HG03565 (cell line): ENCODE results near the gene RPN2.
"Not testable (repeated sequence)": the region's sequence is repeated elsewhere in the genome, so short reads cannot be mapped to it uniquely, and the experiment has no call there.

Source experiments
- ATAC-seq: cut with Tn5 transposase; IDR thresholded peaks from one replicate; pipeline ENCODE4 v1.9.1; 2021; ENCODE audit warnings: mild to moderate bottlenecking, moderate library complexity; ENCODE audit not compliant: unreplicated experiment

The RPN2 gene

DNA sequence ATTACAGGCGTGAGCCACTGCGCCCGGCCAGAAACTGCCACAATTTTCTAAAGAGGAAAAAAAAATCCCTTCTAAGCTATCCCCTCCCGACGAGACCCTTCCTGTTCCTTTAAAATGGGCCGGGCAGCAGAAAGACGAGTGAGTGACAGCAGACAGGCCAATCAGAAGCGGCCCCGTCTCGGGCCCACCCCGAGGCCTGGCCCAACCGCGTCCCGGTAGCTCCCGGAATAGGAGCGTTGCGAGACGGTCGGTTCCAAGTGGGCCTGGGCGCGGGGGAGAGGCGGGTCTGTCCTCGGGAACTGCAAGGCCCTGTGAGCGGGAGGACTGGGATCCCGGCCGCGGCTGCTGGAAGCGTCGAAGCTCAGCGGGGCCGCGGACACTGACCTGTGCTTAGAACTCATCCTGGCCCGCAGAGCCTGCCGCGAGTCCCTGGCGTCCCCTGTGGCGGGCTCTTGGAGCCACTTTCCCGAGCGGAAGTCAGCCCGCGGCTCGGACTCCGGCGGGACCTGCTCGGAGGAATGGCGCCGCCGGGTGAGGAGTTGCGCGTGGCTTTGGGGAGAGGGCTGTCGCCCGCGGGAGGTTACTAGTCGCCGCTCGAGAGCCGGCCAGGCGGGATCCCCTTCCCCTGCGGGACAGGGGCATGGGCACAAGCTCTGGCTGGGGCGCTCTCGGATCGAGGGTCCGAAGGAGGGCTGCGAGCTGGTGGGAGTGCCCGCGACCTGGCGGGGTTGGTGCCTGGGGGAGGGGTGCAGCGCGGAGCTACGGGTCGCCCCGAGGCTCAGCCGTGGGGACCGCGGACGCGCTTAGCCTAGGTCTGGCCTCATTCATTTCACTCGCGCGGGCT is at the start of gene RPN2, which contains the start of gene MROH8:
Gene RPN2, plus strand, starts transcription at position 492 of the 844 bp plus-strand sequence. Its CDS starts 27 bp downstream, at position 519.
Gene MROH8, minus strand, starts transcription at position 710 of the 844 bp plus-strand sequence.
- peak; percentile 81 for ATAC-seq

DNA sequence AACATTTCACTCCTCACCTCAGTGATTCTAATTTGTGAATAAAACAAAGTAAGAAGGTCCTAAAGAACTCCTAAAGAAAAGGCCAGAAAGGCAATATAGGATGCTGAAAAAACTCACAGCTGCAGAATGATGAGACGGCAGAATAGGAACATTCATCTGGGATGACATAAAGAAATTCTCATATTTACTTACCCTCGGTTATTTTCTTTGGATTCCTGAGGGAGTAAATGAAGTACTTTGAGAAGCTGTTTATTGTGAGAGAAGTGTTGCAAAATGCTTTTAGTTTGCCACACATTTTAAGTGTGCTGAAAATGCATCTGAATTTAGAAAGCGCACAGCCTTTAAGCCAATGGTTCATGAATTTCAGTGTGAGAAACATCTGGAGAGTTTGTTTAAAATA is 47.6 kb upstream of the RPN2 start:
- no peak for ATAC-seq

DNA sequence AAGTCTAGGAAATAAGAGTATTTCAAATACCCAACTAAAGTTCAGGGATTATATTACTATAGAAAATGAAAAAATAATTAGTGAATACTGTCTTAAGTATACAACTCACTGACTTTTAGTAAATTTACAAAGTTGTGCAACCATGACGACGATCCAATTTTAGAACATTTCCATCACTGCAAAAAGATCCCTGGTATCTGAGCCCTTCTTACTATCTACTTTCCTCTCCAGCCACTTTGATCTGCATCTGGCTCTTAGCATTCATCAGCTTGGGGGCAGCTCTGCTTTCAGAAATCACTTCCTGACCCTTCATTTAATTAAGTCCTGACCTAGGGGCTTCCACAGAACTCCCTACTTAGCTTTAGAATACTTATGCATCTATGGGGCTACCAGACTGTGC is 45.2 kb upstream of the RPN2 start:
- ATAC-seq: no peak

DNA sequence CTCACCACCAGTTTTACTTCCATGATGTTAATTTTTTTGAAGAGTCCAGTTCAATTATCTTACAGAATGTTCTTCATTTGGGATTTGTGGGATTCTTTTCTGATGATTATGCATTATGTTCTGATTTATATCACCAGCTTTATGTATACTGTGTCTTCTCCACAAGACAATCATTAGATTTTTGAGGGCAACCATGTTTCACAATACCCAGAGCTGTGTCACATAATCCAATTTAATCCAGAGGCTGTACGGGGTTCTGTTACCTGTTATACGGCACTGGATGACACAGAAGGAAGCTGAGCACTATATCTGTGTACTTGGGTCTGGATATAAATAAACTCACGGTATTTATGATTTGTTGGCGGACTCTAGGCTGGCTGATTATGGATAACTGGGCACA is 41.6 kb upstream of the RPN2 start:
- ATAC-seq: no peak

DNA sequence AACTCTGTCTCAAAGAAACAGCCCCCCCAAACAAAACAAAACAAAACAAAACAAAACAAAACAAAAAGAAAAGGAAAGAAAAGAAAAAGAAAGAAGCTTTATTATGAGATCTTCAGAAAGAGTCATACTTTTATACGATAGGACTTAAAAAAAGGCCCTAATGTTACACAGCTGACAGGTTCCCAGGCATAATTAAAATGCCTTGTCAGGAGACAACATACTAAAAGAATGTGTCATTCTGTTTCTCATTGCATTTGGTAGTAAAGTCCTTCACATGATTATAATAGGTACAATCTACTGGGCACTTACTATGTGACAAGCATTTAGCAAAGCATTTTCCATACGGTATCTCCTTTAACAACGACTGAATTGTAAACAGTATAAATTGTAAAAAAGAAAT is 36.4 kb upstream of the RPN2 start:
- no peak for ATAC-seq

DNA sequence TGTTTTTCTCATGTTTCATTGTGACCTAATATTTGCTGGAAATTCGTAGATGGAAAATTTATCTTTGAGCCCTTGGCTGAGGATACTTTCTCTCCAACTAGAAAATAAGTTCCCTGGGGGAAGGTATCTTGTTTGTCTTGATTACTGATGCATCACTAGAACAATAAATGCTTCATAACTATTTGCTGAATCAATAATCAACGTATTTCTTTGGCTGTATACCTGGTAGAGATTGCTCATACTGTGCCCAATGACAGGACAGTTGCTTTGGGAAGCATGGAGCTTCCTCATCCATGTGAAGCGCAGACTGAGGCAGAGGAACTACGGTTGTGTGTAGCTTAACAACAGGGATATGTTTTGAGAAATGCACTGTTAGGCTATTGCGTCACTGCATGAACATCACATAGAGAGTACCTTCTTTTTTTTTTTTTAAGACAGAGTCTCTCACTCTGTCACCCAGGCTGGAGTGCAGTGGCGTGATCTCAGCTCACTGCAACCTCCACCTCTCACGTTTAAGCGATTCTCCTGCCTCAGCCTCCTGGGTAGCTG is 34.2 kb upstream of the RPN2 start:
- no peak for ATAC-seq

DNA sequence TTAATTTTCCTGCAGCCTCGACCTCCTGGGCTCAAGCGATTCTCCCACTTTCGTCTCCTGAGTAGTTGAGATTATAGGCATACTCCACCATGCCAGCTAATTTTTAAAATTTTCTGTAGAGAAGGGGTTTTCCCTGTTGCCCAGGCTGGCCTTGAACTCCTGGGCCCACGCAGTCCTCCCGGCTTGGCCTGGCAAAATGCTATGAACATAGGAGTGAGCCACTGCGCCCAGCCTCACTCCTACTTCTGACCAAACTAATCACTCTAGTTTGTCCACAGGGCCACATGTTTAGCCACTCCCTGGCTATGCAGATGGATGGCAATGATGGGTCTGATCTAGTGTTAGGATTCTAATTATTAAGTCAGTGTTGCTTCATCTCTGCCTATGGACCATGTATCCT is 31.9 kb upstream of the RPN2 start:
- no peak for ATAC-seq

DNA sequence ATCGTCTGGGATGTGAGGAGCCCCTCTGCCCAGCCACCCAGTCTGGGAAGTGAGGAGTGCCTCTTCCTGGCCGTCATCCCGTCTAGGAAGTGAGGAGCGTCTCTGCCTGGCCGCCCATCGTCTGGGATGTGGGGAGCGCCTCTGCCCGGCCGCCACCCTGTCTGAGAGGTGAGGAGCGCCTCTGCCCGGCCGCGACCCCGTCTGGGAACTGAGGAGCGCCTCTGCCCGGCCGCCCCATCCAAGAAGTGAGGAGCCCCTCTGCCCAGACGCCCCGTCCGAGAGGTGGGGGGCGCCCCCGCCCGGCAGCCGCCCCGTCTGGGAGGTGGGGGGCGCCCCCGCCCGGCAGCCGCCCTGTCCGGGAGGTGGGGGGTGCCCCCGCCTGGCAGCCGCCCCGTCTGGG is 28.3 kb upstream of the RPN2 start:
- ATAC-seq: not testable (repeated sequence)

DNA sequence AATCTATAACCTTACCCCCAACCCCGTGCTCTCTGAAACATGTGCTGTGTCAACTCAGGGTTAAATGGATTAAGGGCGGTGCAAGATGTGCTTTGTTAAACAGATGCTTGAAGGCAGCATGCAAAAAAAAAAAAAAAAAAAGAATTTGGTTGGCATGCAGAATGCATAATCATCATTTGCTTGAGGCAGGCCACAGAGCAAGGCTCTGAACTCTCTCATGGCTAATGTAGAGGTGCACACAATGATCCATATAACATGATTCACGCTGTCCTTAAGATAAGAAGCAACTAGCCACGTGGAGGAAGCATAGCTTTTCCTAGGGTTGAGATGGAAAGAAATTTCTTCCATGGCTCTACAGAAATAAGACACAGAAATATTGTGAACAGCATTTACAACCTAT is 27.6 kb upstream of the RPN2 start:
- ATAC-seq: no peak

DNA sequence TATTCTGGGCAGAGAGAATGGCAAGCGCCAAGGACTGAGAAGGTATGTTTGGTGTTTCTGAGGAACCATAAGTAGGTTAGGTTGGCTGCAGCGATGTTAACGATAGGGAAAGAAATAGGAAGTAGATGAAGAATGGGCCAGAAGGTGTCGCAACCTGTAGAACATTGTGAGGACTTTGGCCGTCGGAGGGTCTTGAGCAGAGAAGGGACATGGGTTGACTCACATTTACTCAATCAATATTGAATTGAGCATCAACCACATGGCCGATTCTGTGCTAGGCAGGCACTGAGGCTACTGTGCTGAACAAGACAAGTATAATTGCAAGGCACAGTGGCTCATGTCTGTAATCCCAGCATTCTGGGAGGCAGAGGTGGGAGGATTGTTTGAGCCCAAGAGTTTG is 26.8 kb upstream of the RPN2 start:
- ATAC-seq: no peak

DNA sequence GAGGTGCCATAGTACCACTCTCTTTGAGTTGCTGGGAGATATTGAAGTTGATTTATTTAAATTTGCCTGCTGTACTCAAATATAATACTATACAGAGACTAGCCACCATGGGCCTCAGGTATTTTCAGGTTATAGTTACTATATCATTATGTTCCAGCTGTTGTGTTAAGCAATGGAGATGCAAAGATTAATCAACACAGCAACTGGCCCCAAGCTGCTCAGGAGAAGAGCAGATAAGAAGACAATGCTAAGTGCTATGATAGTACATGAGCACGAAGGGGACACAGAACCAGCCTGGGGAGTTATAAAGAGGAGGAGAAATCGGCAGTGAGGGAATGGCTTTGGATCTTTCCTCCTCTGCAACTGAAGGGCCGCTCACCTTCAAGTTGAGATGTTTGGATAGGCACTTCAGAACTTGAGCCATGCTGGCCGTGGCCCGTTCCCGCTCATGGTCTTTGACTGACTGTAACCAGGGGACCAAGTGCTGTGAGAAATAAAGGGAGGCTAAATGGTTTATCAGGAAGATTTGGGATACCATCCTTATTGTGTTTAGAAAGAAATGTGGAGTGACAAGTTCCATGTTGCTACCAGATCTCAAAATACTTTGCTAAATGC is 24.3 kb upstream of the RPN2 start:
- ATAC-seq: no peak

DNA sequence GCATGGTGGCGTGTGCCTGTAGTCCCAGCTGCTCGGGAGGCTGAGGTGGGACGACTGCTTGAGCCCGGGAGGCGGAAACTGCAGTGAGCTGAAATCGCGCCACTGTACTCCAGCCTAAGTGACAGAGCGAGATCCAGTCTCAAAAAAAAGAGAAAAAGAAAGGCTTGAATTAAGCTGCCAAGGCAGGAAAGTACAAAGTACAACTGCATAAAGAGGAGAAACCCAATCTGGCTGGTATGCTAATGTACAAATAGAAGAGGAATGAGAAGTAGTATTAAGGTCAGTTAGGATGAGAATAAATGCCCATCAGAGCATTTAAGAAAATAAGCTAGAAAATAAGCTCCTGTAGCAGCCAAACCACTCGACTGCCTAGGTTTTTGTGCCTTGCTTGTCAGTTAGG is 23.1 kb upstream of the RPN2 start:
- ATAC-seq: no peak

DNA sequence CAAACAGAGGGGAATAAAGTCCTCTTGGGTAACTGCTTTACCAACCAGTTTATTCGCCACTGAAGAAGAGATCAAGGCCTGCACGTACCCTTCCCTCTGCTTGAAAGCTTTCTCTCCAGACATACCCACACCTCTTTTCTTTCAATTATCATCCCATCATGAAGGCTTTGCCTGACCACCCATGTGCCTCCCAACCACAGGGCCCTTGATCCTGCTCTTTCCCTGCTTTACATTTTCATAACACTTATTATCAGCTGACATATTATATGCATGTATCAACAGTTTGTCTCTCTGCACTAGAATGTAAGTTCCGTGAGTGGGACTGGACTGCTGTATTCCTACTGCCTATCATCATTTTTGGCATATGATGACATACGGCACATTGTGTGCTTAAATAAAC is 20.9 kb upstream of the RPN2 start:
- ATAC-seq: no peak

DNA sequence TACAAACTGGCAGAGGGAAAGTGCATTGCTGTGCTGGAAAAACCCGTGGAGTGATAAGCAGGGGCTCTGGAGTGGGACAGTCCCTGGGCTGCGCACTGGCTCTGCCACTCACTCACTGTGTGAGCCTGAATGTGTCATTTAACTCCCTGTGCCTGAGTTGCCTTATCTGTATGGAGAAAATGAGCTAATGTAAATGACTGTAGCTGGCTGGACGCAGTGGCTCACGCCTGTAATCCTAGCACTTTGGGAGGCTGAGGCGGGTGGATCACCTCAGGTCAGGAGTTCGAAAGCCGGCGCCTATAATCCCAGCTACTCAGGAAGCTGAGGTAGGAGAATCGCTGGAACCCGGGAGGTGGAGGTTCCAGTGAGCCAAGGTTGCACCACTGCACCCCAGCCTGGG is 18.4 kb upstream of the RPN2 start:
- no peak for ATAC-seq

DNA sequence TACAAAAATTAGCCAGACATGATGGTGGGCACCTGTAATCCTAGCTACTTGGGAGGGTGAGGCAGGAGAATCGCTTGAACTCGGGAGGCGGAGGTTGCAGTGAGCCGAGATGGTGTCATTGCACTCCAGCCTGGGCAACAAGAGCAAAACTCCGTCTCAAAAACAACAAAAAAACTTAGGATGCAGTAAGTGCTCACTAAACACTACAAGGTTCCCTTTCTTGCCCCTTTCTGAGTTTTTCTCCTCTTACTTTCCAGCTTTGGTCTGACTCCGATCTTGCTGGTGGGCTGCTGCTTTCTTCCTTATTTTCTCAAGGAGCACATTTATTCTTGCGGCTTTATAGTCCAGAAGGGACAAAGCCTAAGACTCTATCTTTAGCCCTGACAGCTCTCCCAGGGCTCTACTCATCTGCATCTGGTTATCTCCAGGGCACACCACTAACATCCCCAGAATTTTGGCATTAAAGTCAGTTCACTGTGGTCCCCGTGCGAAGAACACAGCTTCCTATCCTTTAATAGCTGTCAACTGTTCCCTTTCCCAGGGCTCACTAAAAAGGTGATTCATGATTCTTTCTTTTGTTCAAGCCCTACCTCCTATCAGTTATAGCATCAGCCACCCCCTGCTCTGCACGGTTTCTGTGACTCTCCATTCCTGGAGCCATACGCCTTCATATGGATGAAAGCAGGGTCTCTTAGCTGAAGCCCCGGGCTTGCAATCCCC is 17.1 kb upstream of the RPN2 start:
- no peak for ATAC-seq

DNA sequence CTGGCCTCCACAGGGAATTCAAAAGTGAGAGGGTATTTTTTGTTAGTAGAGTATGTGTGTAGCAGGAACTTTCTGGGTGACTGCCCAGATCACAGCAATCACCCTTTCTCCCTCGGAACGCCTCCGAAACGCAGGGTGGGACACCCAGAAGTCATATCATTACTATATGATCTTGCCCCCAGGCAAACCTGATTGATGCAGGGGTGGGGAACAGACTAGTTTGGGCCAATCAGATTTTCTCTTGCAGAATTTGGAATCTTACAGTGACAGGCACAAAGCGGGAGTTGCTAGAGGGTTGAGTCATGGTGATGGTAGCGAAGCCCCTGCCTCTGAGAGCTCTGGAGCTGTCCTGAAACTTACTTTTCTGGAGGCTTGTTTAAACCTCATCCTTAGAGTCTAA is 16.5 kb upstream of the RPN2 start:
- ATAC-seq: no peak

DNA sequence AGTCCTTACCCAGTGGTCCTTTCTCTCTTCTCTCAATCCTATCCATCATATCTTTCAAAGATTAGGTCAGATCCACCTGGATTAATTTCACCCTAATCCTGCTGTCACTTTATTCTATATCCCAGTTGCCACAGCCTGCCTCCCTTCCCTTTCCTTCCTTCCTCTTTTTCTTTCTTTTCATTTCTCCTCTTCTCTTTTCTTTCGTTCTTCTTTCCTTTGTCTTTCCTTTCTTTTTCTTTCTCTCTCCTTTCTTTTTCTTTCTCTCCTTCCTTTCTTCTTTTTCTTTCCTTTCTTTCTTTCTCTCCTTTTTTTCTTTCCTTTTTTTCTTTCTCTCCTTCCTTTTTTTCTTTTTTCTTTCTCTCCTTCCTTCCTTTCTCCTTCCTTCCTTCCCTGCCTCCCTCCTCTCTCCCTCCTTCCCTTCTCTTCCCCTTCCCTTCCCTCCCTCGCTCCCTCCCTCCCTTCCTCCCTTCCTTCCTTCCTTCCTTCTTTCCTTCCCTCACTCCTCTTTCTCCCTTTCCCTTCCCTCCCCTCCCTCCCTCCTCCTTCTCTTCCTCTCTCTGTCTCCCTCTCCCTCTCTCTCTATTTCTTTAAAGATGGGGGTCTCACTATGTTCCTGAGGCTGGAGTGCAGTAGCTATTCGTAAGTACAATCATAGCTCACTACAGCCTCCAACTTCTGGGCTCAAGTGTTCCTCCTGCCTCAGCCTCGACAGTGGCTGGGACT is 15.1 kb upstream of the RPN2 start:
- no peak for ATAC-seq

DNA sequence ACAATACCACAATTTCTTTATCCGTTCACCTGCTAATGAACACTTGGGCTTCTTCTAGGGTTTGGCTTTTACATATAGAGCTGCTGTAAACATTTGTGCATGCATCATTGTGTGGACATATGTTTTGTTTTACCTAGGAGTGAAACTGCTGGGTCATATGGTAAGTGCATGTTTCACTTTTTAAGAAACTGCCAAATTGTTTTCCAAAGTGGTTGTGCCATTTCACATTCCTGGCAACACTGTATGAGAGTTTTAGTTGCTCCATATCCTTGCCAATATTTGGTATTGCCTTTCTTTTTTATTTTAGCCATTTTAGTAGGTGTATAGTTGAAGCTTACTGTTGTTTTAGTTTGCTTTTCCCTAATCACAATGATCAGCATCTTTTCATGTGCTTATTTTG is 14.1 kb upstream of the RPN2 start:
- ATAC-seq: no peak

DNA sequence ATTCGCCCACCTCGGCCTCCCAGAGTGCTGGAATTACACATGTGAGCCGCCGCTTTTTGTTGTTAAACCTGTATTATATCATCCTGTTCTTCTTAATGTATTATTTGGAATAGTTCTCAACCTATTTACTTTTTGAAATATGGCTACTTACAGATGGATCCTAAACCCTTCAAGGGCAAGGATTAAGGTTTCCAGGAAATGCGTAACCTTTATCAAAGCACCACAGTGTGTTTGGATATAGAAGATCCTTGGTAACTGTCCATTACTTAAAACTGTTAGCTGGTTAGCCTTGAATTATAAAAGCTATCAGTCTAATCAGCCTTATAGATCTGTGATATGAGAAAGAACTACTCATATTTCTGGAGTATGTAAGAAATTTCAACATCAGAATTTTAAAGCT is 12.3 kb upstream of the RPN2 start:
- no peak for ATAC-seq

DNA sequence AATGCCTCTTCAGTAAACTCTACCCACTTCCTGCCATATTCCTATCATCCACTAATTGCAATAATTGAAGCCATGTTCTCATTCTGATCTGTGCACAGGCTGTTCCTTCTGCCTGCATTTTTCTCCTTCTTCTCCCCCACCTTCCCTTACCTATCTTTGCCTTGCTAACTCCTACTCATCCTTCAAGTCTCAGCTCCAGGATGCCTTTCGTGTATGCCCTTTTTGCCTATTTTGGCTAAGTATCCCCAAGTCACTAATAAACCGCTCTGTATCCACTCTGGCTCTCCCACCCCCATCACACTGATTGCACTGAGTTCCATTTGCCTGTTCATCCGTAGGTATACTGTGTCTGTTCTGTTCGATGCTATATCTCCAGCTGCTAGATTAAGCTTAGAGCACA is 6.3 kb upstream of the RPN2 start:
- ATAC-seq: no peak
